HG03025 (cell line): ENCODE measurements around the gene LUC7L3.

Source experiments
- ATAC-seq: cut with Tn5 transposase; IDR thresholded peaks from one replicate; pipeline ENCODE4 v1.9.1; 2021; ENCODE audit warnings: mild to moderate bottlenecking, moderate library complexity; ENCODE audit not compliant: unreplicated experiment, low FRiP score

The LUC7L3 gene

DNA sequence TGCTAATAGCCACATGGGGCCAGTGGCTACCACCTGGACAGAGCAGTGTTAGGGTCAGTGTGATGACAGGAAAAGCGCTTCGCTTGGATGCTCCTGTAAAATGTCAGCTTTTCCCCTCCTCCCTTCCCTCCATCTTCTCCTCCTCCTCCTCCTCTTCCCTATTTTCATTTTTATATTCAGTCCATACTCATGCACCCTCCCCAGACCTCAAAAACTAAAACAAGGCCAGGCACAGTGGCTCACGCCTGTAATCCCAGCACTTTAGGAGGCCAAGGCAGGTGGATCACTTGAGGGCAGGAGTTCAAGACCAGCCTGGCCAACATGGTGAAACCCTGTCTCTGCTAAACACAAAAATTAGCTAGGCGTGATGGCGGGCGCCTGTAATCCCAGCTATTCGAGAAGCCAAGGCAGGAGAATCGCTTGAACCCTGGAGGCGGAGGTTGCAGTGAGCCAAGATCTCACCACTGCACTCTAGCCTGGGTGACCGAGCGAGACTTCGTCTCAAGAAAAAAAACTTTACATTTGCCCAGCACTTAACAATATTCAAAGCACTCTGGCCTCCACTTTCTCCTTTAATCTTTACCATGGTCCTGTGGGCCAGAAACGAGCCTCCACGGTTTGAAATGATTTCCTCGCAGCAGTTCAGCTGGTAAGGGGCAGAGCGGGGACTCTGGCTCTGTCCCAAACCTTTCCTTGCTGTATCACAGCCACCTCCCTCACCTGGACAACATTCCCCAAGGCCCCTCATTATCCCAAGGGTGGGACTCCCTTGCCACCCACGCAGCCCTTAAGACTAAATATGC lies 33.5 kb upstream of the LUC7L3 start:
- ATAC-seq: no peak

DNA sequence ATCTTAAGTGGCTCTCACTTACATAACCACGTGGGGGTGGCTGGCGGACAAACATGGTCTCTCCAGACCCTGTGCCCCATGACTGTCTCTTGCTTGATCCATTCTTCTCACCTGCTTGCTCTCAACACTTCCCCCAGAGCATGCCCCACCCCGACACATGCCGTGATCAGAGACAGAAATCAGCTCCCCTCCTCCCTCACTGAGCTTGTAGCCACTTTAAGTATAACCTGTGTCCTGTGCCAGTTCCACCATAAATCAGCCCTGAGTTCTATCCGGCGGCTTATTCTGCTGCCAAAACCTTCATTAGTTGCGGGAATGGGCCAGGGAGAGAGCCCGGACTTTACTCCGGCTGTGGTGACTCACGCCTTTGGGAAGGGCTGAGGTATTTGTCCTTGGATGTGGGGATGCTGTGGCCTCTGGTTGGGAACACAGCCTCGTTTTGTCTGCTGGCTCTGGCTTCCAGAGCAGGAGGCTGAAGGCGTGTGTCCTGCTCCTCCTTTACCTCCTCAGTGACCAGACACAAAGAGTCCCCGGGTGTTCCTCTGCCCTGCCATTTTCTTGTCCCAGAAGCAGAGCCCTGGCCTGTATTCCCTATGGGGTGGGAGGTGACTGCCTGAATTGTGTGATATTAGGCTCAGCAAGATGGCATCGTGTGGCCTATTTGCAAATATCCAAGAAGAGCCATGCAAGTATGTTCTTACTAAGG lies 32.8 kb upstream of the LUC7L3 start:
- ATAC-seq: no peak

- ATAC-seq: no peak
Observed at GRCh38 chr17:50687200-50688066, 32.0 kb upstream of the LUC7L3 start.

DNA sequence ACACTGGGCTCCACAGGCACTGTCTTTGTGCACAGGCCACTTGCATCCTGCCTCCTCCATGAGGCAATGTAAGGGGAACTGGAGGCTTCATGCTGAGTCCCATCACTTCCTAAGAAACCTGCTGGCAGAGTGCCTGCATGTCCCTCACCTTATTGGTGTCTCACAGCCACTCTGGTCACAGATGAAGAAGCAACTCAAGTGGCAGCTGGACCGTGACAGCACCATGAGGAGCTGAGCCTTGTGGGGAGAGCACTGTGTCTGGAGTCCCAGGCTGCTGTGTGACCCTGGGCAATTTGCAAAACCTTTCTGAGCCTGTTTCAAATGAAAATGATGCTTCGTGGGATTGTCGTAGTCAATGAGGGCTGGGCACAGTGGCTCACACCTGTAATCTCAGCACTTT lies 31.2 kb upstream of the LUC7L3 start:
- ATAC-seq: no peak

- no peak for ATAC-seq
Observed at GRCh38 chr17:50689251-50689650, 30.2 kb upstream of the LUC7L3 start.

GRCh38 chr17:50689956-50690886 lies 29.2 kb upstream of the LUC7L3 start:
- no peak for ATAC-seq

DNA sequence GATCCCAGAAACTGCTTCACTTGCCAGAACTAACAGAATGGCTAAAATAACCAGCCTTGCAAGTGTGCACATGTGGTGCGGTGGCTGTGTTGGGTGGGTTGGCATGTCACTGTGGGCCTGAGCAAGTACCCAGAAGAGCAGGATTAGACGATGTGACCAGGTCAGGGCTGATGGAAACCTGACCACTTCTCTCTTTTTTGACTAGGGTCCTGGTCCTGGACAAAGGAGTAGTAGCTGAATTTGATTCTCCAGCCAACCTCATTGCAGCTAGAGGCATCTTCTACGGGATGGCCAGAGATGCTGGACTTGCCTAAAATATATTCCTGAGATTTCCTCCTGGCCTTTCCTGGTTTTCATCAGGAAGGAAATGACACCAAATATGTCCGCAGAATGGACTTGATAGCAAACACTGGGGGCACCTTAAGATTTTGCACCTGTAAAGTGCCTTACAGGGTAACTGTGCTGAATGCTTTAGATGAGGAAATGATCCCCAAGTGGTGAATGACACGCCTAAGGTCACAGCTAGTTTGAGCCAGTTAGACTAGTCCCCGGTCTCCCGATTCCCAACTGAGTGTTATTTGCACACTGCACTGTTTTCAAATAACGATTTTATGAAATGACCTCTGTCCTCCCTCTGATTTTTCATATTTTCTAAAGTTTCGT lies 28.4 kb upstream of the LUC7L3 start:
- no peak for ATAC-seq

DNA sequence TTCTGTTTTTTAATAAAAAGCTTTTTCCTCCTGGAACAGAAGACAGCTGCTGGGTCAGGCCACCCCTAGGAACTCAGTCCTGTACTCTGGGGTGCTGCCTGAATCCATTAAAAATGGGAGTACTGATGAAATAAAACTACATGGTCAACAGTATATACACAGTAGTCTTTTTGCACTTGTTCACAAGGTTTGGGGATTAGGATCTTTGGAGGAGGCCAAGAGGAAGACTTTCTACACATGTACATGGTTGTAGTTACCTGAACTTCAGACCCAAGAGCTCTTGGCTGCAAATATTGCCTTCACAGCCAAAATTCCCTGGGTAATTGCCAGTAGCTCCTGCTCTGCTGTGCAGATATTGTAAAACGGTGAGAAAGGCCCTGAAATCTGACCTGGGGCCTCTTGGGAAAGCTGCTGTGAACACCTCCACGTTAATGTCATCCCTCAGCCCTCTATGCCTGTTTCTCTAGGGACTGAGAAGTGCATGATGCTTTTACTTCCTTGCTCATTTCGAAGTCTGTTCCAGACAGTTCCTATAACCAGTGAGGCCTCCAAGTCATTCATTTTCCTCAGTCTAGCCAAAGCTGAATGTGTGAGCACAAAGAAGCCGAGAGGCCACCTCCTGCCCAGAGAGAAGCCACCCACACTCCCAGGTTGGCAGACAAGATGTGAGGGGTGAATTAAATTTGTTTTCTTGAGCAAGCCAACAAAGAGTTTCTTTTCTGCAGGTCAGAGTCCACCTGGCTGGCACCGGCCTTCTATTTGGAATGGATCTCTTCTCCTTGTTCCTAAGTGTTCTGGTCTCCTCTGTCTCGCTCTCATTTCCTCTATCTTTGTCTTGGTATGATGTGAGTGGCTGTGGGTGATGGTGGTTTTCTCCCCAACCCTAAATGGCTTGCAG lies 27.6 kb upstream of the LUC7L3 start:
- no peak for ATAC-seq

DNA sequence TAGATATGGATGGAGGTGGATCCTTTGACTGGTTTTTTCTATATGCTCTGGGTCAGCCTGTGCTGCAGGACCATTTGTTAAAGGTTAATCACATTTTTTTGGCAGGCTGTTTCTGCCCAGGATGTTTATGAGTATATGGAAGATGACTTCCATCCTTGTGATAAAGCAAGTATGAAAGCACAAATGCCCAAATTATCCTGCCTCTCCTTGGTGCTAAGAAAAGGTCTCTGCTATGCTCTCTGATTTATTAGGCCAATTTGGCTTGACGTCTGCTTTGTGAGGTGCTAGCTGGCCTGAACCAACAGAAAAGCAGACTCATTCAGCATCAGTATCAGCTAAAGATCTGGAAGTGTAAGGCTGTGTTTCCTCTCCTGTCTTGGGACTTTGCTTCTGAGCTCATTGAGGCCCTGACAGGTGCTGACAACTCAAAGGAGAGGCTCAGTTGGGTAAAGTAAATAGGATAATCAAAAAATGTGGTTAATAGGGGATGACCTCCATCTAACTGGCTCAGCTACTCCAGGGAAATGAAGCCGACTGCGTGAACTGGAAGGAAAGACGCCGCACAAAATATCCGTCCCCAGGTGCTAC lies 26.9 kb upstream of the LUC7L3 start:
- no peak for ATAC-seq

GRCh38 chr17:50693036-50693682 lies 26.2 kb upstream of the LUC7L3 start:
- no peak for ATAC-seq

DNA sequence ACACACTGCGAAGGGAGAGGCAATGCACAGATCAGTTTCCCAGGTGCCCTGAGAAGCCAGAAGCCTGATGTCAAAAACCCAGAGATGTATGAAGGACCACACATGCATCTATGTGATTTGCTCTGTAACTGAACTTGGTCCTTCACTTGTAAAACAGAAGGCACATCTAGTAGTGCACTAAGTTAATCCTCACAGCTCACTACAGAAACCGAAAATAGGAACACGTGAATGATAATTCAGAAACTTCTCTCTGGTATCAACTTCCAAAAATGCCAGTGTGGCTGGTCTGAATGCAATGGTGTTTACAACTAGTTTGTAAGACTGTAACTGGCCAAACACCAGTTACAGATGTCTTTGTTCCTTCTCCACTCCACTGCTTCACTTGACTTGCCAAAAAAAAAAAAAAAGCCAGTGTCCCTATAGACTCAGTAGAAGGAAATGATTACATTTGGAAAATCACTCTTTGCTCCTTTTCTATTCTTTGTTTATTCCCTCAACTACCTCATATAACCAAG lies 23.0 kb upstream of the LUC7L3 start:
- no peak for ATAC-seq

GRCh38 chr17:50697062-50697461 lies 22.3 kb upstream of the LUC7L3 start:
- ATAC-seq: no peak

- no peak for ATAC-seq
Observed at GRCh38 chr17:50697663-50698272, 21.6 kb upstream of the LUC7L3 start.

GRCh38 chr17:50699410-50699809 lies 20.0 kb upstream of the LUC7L3 start:
- ATAC-seq: no peak

DNA sequence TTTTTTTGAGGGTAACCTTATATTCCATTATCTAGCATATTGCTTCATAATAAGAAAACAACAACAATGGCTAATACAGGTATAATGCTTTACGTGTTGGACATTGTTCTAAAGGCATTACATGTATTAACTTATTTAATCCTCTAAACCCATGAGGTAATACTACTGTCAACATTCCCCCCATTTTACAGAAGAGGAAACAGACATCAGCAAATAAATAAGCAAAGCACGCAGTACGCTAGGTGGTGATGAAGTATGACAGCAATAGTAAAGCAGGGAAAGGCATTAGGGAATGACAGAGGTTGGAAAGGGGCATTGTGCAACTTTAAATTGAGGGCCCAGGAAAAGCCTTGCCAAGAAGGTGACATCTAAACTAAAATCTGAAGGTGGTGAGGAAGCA lies 16.2 kb upstream of the LUC7L3 start:
- no peak for ATAC-seq

DNA sequence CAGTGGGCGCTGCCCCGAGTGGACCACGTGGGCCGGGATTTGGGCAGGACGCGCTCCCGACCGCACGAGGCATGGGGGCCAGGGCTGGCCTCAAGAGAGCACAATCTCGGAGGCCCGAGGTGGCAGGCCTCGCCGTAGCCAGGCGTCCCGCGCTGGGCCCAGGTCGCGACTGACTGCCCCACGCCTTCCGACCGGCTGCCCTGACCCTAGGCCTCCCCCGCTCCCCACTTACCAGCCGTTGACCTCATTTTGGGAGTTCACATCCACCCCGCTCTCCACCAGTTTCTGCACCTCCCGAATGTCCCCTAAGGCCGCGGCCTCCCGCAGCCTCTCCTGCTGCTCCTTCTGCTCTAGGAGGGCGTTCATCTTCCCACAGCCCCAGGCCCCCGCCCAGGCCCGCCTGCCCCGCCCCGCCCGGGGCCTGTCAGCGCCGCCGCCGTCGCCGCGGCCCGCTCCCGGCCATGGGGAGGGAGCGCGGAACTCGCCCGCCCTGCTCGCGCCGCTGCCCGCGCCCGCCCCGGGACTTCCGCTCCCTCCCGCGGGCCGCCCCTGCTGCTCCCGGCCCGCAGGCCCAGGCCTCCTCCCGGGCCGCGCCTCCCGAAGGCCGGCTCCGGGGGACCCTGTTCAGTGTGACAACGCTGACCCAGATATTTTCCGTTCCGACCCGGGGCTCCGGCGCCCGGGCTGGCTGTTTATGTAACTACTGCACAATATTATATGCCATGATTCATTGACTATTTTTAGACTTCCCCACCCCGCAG lies 11.9 kb upstream of the LUC7L3 start, which contains the start of gene ANKRD40:
TSS of gene ANKRD40 (minus strand) at position 626 of the 761 bp plus-strand sequence. CDS start at position 366, 260 bp downstream.
- peak; percentile 67 for ATAC-seq
